ENCODE data around the gene CFAP221.

CFAP221 gene

DNA sequence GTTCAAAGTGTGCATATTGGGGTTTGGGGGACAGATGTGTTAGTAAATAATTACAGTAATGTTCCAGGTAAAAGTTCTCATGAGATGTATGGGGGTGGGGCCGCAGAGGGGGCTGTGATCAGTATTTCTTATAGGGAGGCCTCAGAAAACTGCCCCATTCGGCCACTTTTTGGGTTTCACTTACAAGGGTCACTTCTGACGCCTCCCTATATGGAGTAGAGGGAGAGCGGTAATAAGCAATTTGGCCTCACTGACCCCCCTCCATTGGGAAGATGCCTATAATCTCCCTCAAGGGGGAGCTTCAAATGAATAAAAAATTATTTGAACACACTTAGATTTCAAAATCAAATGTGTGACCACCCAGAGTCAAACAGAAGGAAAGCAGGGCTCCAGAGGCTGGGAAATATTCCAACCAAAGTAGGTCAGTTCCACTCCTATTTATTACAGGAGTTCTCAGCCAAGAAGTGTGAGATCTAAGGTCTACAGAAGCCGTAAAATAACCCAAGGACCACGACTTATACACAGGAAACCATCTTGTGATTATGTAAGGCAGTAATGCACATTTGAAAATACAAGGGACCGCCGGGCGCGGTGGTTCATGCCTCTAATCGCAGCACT, 22.7 kb upstream of the CFAP221 start:
- no peak overlapping the region for H3K4me3 ChIP-seq (ENCODE audit: low read depth, low read length)
- TF ChIP-seq, protein P1, sequence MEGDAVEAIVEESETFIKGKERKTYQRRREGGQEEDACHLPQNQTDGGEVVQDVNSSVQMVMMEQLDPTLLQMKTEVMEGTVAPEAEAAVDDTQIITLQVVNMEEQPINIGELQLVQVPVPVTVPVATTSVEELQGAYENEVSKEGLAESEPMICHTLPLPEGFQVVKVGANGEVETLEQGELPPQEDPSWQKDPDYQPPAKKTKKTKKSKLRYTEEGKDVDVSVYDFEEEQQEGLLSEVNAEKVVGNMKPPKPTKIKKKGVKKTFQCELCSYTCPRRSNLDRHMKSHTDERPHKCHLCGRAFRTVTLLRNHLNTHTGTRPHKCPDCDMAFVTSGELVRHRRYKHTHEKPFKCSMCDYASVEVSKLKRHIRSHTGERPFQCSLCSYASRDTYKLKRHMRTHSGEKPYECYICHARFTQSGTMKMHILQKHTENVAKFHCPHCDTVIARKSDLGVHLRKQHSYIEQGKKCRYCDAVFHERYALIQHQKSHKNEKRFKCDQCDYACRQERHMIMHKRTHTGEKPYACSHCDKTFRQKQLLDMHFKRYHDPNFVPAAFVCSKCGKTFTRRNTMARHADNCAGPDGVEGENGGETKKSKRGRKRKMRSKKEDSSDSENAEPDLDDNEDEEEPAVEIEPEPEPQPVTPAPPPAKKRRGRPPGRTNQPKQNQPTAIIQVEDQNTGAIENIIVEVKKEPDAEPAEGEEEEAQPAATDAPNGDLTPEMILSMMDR (IDR thresholded peaks at IDR 0.05; ENCODE audit: insufficient read depth, low read depth, low read length, missing control alignments), result no peak
- no peak for DNase-seq (ENCODE audit: low read depth)

- TF ChIP-seq, protein P1 (IDR thresholded peaks at IDR 0.05; ENCODE audit: insufficient read depth, low read depth, low read length, missing control alignments), result no peak
- no peak overlapping the region for H3K4me3 ChIP-seq (ENCODE audit: low read depth, low read length)
- DNase-seq (ENCODE audit: low read depth), result no peak
Observed at GRCh38 chr2:119522671-119523070, 21.6 kb upstream of the CFAP221 start.

DNA sequence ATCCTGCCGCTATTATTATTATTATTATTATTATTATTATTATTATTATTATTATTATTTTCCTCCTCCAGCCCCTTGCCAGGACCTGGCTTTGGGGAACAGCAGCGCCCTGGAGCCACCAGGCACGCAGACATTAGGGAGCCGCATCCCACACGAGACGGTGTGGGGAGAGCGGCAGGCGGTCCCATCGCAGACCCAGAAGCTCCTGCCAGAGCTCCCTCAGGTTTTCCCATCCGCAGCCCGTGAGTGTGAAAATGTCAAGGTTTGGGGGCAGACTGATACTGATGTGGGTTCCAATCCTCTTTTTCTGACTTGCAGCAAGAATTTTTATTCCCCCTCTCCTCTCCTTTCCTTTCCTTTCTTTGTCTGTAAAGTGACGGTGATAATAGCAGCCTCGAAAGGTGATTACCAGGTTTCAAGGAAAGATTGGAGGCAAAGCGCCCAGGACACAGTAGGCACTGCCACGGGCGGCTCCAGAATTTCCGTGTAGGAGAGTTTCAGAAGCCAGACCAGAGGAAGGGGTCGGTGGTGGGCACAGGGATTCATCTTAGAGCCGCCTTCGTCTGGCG, 20.8 kb upstream of the CFAP221 start:
- TF ChIP-seq, protein P1 (IDR thresholded peaks at IDR 0.05; ENCODE audit: insufficient read depth, low read depth, low read length, missing control alignments), result no peak
- no peak for DNase-seq (ENCODE audit: low read depth)
- no peak overlapping the region for H3K4me3 ChIP-seq (ENCODE audit: low read depth, low read length)

DNA sequence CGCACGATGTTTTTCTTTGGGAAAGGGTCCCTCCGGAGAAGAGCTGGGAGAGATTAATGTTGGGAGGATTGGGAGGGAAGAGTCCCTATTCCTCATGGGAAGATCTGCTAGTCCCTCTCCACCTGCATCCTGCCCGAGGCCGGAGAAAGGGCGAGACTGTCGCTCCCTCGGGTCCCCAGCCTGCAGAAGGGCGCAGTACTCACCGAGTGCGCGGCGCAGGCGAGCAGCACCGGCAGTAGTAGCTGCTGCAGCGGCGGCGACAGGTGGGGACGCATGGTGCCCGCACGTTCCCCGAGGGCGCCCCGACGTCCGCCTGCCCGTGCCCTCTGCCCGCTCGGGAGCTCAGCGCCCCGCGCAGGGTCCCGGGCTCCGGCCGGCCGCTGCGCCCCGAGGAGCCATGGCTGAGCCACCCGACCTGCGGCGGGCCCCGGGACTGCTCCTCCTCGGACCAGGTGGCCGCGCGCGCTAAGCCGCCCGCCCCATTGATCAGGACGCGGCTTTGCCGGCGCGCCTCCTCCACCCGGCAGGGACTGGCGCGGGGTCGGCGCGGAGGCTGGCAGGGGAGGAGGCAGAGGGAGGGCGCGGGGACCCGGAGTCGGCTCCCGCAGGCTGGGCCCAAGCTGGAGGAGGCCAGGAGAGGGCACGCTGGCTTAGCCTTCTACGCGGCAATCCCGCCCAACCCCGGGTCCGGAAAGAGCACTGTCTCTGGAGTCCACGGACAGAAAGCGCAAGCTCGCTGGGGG, 20.1 kb upstream of the CFAP221 start, which contains the start of gene SCTR:
Gene SCTR, minus strand, starts transcription at position 532 of the 743 bp plus-strand sequence. Its CDS starts 257 bp downstream, at position 275.
- TF ChIP-seq, protein P1 (IDR thresholded peaks at IDR 0.05; ENCODE audit: insufficient read depth, low read depth, low read length, missing control alignments), result no peak
- no peak within 1 kb of the TSS for H3K4me3 ChIP-seq (ENCODE audit: low read depth, low read length)
- DNase-seq (ENCODE audit: low read depth), result no peak

DNA sequence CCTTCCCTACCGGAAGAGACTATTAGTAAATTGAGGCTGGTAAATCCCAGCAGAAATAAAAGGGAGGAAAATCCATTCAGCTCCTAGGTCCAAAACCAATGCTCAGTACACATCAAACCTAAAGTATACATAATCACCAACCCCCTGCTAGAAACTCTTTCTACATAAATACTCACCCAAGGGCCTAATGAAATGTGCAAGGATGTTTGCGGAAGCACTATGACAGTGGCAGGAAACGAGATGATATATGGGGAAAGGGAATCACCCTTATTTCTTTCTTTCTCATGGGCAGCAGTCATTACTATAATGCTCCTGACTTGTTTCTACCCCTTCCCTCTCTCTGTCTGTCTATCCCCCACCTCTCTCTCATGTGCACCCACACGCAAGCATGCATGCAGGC, 18.6 kb upstream of the CFAP221 start:
- TF ChIP-seq, protein P1 (IDR thresholded peaks at IDR 0.05; ENCODE audit: insufficient read depth, low read depth, low read length, missing control alignments), result no peak
- DNase-seq (ENCODE audit: low read depth), result no peak
- no peak overlapping the region for H3K4me3 ChIP-seq (ENCODE audit: low read depth, low read length)

- TF ChIP-seq, protein P1 (IDR thresholded peaks at IDR 0.05; ENCODE audit: insufficient read depth, low read depth, low read length, missing control alignments), result no peak
- H3K4me3 ChIP-seq (ENCODE audit: low read depth, low read length), result no peak overlapping the region
- DNase-seq (ENCODE audit: low read depth), result no peak
Observed at GRCh38 chr2:119527999-119528398, 16.2 kb upstream of the CFAP221 start.

All from GM12865 (cell line).